Measurements from ENCODE around the gene ZNF438. TPM values are rescaled to one million over a fixed set of nuclear protein-coding genes. Genes with fewer than 3 reads are reported as not detected.

Gene ZNF438
- total and polyA plus RNA-seq, 2 of the 8 experiments (the other 6 are each of a cell fraction or from before 2014, with no cell fraction given), result 0.95 to 1.7 TPM

DNA sequence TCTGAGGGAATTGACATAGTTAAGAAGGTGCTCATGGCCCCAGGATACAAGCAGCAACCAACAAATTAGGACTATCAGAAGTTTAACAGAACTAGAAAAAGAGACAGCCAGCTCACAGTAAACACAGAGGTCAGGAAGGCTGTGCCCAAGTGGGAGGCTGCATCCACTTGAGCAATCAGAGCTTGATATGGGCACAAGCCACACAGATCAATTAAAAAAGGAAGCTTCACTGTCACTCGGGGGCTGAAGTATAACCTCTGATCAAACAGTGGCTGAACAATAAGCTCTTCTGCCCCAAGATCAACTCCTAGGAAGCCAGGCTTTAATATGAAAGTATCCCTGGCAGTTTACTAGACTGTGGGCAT is 40.0 kb downstream of the ZNF438 start (continued):
- TF ChIP-seq GTF2F1 (IDR thresholded peaks at IDR 0.05; ENCODE audit: borderline replicate concordance, low read depth, low read length), result no peak
